HG03060 (cell line): ENCODE results near the gene DEFB123.
"Not testable (repeated sequence)": the region's sequence is repeated elsewhere in the genome, so short reads cannot be mapped to it uniquely, and the experiment has no call there.

Experiments
- ATAC-seq: cut with Tn5 transposase; IDR thresholded peaks from one replicate; pipeline ENCODE4 v1.9.1; 2021; ENCODE audit warnings: low read depth, moderate number of reproducible peaks; ENCODE audit not compliant: unreplicated experiment

The DEFB123 gene, protein sequence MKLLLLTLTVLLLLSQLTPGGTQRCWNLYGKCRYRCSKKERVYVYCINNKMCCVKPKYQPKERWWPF

DNA sequence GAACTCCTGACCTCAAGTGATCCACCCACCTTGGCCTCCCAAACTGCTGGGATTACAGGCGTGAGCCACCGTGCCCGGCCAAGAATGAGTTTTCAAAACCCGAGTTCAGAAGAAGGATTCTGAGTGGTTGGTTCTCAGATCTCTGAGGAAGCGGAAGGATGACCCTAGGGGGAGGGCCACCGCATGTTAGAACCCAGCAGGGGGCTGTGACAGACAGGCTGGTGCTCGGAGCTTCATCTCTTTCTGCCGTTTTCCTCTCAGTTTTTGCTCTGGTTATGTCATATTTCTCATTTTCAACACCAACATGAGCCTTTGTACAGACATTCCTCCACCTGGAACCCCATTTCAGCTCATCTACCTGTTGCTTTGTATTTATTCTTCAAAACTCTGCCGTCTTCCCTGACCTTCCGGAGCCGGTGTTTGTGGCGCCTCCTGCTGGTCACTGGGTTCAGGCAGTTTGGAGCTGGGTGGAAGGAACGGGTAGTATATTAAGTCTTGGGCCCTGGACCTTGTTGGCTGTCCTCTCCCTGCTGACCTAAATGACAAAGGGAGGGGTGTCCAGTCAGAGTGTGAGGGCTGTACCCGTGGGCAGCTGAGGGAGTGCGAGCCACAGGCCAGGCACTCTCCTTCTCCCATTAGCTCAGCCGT, at the start of gene DEFB123:
Gene DEFB123, plus strand, starts transcription at position 621 of the 648 bp plus-strand sequence. CDS start 67 bp downstream, outside the sequence.
- no peak for ATAC-seq

- no peak for ATAC-seq
These were observed 47.6 kb upstream of the DEFB123 start for GRCh38 chr20:31392836-31393235.

DNA sequence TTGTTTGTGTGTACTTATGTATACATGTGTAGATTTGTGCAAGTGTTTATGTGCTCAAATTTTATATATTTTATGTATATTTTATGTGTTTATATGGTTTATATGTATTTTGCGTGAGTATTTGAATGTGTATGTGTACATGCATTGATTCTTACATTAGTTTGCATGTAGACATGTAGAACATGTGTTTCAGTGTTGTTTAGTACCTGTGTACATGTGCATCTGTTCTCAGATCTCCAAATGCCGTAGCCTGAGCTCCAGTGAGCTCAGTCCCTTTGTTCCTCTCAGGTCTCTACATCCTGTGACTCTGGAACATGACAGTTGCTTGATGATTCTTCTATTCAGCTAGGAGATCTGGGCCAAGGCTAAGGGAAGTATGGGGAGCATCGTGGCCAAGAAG, 45.5 kb upstream of the DEFB123 start:
- no peak for ATAC-seq

- ATAC-seq = no peak
These were observed 36.5 kb upstream of the DEFB123 start for GRCh38 chr20:31403886-31404285.

DNA sequence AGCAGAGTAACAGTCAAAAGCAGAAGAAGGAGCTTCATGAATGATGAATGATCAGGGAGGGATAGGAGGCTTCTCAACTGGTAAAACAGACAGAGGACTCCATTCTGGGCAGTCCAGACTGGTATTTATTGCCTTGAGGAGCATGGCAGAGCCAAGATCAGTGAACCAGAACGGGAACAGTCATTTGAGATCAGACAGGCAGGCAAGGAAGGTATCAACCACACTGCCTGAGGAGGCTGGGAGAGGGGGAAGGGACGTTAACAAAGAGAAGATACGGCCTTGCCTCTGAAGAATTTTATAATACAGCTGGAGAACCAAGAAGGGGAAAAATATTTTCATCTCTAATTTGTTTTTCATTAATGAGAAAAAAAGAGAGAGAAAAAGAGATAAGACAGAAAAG, 34.3 kb upstream of the DEFB123 start, which contains the start of gene DEFB121:
Gene DEFB121, minus strand, starts transcription at position 101 of the 400 bp plus-strand sequence. Its CDS starts 63 bp downstream, at position 38.
- no peak for ATAC-seq

- no peak for ATAC-seq
These were observed 30.4 kb upstream of the DEFB123 start for GRCh38 chr20:31410011-31410410.

- no peak for ATAC-seq
These were observed 26.1 kb upstream of the DEFB123 start for GRCh38 chr20:31414381-31414780.

GRCh38 chr20:31415653-31416052, 24.8 kb upstream of the DEFB123 start:
- no peak for ATAC-seq

GRCh38 chr20:31418307-31418706, 22.1 kb upstream of the DEFB123 start:
- no peak for ATAC-seq

DNA sequence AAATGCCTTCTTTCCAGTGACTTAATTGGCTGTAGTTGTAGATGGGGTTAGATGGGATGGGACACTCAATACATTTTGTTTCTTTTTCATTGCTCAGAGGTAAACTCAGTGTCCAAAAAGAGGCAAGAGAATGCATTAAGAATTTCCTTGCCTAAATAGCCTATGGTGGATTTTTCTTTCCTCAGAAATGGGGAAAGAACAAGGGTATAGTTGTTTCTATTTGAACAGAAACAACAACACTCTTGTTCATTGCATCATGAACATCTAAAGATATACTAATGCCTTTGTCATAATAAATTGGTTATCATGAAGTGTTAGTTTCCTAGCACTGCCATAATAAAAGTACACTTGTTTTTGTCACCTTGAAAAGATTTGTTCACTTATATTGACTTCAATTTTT, 14.6 kb upstream of the DEFB123 start:
- no peak for ATAC-seq

DNA sequence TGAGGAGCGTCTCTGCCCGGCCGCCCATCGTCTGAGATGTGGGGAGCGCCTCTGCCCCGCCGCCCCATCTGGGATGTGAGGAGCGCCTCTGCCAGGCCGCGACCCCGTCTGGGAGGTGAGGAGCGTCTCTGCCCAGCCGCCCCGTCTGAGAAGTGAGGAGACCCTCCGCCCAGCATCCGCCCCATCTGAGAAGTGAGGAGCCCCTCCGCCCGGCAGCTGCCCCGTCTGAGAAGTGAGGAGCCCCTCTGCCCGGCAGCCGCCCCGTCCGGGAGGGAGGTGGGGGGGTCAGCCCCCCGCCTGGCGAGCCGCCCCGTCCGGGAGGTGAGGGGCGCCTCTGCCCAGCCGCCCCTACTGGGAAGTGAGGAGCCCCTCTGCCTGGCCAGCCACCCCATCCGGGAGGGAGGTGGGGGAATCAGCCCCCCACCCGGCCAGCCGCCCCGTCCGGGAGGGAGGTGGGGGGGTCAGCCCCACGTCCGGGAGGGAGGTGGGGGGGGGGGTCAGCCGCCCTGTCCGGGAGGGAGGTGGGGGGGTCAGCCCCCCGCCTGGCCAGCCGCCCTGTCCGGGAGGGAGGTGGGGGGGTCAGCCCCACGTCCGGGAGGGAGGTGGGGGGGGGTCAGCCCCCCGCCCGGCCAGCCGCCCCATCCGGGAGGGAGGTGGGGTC, 13.4 kb upstream of the DEFB123 start:
- ATAC-seq = not testable (repeated sequence)

GRCh38 chr20:31427576-31427975, 12.9 kb upstream of the DEFB123 start:
- not testable (repeated sequence) for ATAC-seq

DNA sequence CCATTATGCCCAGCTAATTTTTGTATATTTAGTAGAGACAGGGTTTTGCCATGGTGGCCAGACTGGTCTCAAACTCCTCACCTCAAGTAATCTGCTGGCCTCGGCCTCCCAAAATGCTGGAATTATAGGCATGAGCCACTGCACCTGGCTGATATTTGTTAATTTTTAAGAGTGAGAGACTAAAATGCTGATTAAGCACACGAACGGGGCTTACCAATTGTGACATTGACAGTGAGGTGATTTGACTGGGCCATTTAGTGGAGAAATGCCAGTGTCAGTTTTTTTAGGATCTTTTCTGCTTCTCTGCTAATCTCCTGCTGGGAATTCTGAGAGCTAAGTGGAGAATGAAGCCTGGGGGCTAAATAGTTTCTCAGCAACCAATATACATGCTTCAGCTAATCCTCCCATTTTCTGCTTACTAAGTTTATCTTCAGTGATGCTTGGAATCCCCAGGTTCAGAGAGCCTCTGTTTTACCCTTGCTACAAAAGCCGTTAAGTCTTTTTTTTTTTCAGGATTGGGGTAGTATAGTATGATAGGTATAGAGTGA, 9.8 kb upstream of the DEFB123 start:
- no peak for ATAC-seq

- ATAC-seq = no peak
These were observed 5.8 kb downstream of the DEFB123 start for GRCh38 chr20:31446084-31446819.

DNA sequence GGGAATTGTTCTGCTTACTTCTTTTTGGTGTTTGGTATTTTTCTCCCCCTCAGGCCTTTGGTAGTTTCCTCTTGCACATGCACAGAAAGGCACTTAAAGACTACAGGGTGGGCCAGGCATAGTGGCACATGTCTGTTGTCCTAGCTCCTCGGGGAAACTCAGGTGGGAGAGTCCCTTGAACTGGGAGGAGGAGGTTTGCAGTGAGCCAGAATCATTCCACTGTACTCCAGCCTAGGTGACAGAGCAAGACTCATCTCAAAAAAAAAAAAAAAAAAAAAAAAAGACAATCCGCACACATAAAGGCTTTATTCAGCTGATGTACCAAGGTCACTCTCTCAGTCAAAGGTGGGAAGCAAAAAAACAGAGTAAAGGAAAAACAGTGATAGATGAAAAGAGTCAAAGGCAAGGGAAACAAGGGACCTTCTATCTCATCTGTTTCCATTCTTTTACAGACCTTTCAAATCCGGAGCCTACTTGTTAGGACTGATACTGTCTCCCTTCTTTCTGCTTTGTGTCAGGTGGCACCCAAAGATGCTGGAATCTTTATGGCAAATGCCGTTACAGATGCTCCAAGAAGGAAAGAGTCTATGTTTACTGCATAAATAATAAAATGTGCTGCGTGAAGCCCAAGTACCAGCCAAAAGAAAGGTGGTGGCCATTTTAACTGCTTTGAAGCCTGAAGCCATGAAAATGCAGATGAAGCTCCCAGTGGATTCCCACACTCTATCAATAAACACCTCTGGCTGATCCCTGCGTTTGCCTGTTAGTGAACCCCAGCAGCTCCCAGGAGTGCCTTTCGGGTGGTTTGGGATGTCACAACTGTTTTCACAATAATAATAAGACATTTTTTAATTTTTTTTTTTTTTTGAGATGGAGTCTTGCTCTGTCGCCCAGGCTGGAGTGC, 9.3 kb downstream of the DEFB123 start:
- ATAC-seq = no peak

- ATAC-seq = no peak
These were observed 12.1 kb downstream of the DEFB123 start for GRCh38 chr20:31452575-31452974.

- ATAC-seq = no peak
These were observed 13.9 kb downstream of the DEFB123 start for GRCh38 chr20:31454361-31454760.

DNA sequence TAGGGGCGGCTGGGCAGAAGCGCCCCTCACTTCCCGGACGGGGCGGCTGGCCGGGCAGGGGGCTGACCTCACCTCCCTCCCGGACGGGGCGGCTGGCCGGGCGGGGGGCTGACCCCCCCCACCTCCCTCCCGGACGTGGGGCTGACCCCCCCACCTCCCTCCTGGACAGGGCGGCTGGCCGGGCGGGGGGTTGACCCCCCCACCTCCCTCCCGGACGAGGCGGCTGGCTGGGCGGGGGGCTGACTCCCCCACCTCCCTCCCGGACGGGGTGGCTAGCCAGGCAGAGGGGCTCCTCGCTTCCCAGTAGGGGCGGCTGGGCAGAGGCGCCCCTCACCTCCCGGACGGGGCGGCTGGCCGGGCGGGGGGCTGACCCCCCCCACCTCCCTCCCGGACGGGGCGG, 30.5 kb downstream of the DEFB123 start:
- ATAC-seq = not testable (repeated sequence)

- no peak for ATAC-seq
These were observed 32.2 kb downstream of the DEFB123 start for GRCh38 chr20:31472395-31473330.
